Measurements from ENCODE around the gene MAP1A.
"Not testable (repeated sequence)": the region's sequence is repeated elsewhere in the genome, so short reads cannot be mapped to it uniquely, and the experiment has no call there.

The MAP1A gene

GRCh38 chr15:43527802-43528541 is 10.6 kb downstream of the MAP1A start:
- H3K27me3 ChIP-seq: no peaks in the 10 kb centered on the region
- no peak overlapping the region for H3K4me2 ChIP-seq
- no peak overlapping the region for H3K9ac ChIP-seq
- H3K36me3 ChIP-seq: peaks cover 89% of the 10 kb centered on the region
- H4K20me1 ChIP-seq: peaks cover 14% of the 10 kb centered on the region; the same call in 1 of the 2 replicates
- H3K4me1 ChIP-seq: peaks cover 25% of the 10 kb centered on the region
- H3K27ac ChIP-seq: no peak overlapping the region; the same call in 1 of the 2 replicates
- peaks cover 12% of the 10 kb centered on the region; the same call in 1 of the 2 replicates for H3K9me3 ChIP-seq
- no peak for TF ChIP-seq Cebpa-rat (IDR thresholded peaks at IDR 0.05)
- no peak overlapping the region for H3K4me3 ChIP-seq

DNA sequence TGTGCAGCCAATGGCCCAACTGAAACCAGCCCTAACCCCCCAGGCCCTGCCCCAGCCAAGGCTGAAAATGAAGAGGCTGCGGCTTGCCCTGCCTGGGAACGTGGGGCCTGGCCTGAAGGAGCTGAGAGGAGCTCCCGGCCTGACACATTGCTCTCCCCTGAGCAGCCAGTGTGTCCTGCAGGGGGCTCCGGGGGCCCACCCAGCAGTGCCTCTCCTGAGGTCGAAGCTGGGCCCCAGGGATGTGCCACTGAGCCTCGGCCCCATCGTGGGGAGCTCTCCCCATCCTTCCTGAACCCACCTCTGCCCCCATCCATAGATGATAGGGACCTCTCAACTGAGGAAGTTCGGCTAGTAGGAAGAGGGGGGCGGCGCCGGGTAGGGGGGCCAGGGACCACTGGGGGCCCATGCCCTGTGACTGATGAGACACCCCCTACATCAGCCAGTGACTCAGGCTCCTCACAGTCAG is 11.2 kb downstream of the MAP1A start:
- no peak overlapping the region; the same call in 1 of the 2 replicates for H3K27ac ChIP-seq
- peaks cover 8% of the 10 kb centered on the region; the same call in 1 of the 2 replicates for H3K9me3 ChIP-seq
- no peaks in the 10 kb centered on the region for H3K27me3 ChIP-seq
- no peak overlapping the region for H3K4me2 ChIP-seq
- H3K4me1 ChIP-seq: peaks cover 19% of the 10 kb centered on the region
- peaks cover 87% of the 10 kb centered on the region for H3K36me3 ChIP-seq
- H4K20me1 ChIP-seq: peaks cover 14% of the 10 kb centered on the region; the same call in 1 of the 2 replicates
- no peak overlapping the region for H3K9ac ChIP-seq
- no peak for TF ChIP-seq Cebpa-rat (IDR thresholded peaks at IDR 0.05)
- no peak overlapping the region for H3K4me3 ChIP-seq

GRCh38 chr15:43529141-43529540 is 11.7 kb downstream of the MAP1A start:
- Histone ChIP-seq H3K4me2 (no peak overlapping the region), H3K9me3 (peaks cover 2% of the 10 kb centered on the region; the same call in 1 of the 2 replicates), H3K27ac (no peak overlapping the region), H3K27me3 (no peaks in the 10 kb centered on the region), H3K9ac (no peak overlapping the region), H3K36me3 (peaks cover 87% of the 10 kb centered on the region), H4K20me1 (peaks cover 14% of the 10 kb centered on the region; the same call in 1 of the 2 replicates), H3K4me3 (no peak overlapping the region), H3K4me1 (peaks cover 15% of the 10 kb centered on the region)
- no peak for TF ChIP-seq Cebpa-rat (IDR thresholded peaks at IDR 0.05)

DNA sequence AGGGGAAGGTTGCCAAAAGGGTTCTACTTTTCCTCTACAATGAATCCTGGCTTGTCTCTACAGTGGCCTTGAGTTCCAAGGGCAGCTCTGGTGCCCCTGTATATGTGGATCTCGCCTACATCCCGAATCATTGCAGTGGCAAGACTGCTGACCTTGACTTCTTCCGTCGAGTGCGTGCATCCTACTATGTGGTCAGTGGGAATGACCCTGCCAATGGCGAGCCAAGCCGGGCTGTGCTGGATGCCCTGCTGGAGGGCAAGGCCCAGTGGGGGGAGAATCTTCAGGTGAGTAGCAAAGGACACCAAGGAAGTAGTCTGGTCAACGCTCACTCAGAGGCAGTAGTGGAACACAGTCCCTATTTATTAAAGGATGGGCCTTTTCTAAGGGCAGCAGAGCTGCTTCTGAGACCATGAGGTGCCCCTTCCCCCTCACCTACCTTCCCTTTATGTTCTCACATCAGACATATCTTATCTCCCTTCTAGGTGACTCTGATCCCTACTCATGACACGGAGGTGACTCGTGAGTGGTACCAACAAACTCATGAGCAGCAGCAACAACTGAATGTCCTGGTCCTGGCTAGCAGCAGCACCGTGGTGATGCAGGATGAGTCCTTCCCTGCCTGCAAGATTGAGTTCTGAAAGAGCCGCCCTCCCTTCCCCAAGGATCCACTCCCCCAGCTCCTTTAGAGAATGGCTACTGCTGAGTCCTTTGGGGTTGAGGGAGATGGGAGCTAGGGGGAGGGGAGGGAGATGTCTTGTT is 12.4 kb downstream of the MAP1A start:
- Histone ChIP-seq H3K9ac (no peak overlapping the region), H3K9me3 (no peaks in the 10 kb centered on the region), H4K20me1 (peaks cover 12% of the 10 kb centered on the region; the same call in 1 of the 2 replicates), H3K4me1 (peaks cover 15% of the 10 kb centered on the region), H3K4me3 (no peak overlapping the region), H3K27ac (no peak overlapping the region), H3K36me3 (peaks cover 87% of the 10 kb centered on the region), H3K4me2 (no peak overlapping the region), H3K27me3 (no peaks in the 10 kb centered on the region)
- no peak for TF ChIP-seq Cebpa-rat (IDR thresholded peaks at IDR 0.05)

DNA sequence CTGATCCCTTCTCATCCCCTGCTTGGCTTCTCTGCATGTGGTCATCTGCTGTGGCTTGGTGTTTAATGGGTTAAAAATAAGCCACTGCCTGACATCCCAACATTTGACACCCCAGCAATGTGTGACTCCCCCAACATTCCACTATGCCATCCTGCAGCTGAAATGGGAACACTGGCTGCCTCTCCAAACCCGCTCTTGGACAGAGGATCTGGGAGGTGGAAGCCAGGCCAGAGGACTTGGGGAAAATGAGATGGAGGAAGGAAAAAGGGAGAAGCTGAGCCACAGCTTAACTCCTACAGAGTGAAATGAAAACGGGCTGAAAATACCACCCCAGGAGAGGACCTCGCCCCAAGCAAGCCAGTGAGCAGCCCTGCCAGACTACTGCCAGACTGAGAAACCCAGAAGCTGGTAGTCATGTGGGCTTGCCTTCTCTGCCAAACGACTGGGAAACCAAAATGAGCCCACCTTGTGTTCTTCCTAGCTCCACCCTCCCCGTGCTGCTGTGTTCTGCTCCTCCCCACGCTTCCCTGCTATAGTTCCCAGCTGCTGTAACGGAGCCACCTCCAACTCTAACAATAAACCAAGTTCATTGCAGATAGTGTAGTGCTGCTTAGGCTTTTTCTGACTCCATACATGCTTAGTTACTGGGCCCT is 13.7 kb downstream of the MAP1A start:
- Histone ChIP-seq H3K4me3 (no peak overlapping the region), H4K20me1 (peaks cover 8% of the 10 kb centered on the region; the same call in 1 of the 2 replicates), H3K36me3 (peaks cover 80% of the 10 kb centered on the region), H3K4me2 (no peak overlapping the region), H3K9me3 (no peaks in the 10 kb centered on the region), H3K27ac (no peak overlapping the region), H3K27me3 (no peaks in the 10 kb centered on the region), H3K9ac (no peak overlapping the region), H3K4me1 (peaks cover 16% of the 10 kb centered on the region)
- no peak for TF ChIP-seq Cebpa-rat (IDR thresholded peaks at IDR 0.05)

- H3K4me2 ChIP-seq, H3K9ac ChIP-seq, H3K27ac ChIP-seq, H3K27me3 ChIP-seq, H3K9me3 ChIP-seq, H4K20me1 ChIP-seq, H3K4me3 ChIP-seq: not testable (repeated sequence)
- Histone ChIP-seq H3K36me3 (peaks cover 65% of the 10 kb centered on the region), H3K4me1 (peaks cover 16% of the 10 kb centered on the region)
These were observed 15.4 kb downstream of the MAP1A start for GRCh38 chr15:43532826-43533225.

DNA sequence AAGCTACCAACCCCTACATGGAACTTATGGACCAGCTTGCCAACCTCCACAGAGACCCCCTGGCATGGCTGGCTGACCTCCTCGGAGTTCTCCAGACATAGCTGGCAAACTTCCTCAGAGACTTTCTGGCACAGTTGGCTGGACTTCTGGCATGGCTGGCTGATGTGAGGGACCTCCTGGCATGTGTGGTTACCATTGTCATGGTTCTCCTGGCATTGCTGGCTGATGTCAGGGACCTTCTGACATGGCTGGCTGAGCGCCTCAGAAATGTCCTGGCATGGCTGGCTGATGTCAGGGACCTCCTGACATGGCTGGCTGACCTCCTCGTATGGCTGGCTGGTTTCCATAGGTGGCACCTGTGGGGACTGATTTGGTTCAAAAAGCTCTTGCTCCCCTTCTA is 17.5 kb downstream of the MAP1A start:
- TF ChIP-seq Cebpa-rat (IDR thresholded peaks at IDR 0.05): no peak
- Histone ChIP-seq H3K36me3 (peaks cover 59% of the 10 kb centered on the region), H4K20me1 (no peaks in the 10 kb centered on the region), H3K27me3 (no peaks in the 10 kb centered on the region), H3K4me3 (no peak overlapping the region), H3K4me2 (peak overlapping the region; percentile 49), H3K9ac (no peak overlapping the region), H3K9me3 (no peaks in the 10 kb centered on the region), H3K27ac (no peak overlapping the region; the same call in 1 of the 2 replicates), H3K4me1 (peaks cover 16% of the 10 kb centered on the region)

GRCh38 chr15:43538091-43538490 is 20.7 kb downstream of the MAP1A start:
- Histone ChIP-seq H3K36me3 (peaks cover 36% of the 10 kb centered on the region), H3K4me2 (no peak overlapping the region), H3K27me3 (no peaks in the 10 kb centered on the region), H3K4me3 (no peak overlapping the region), H3K9ac (no peak overlapping the region), H3K9me3 (no peaks in the 10 kb centered on the region), H3K27ac (no peak overlapping the region), H3K4me1 (peaks cover 16% of the 10 kb centered on the region), H4K20me1 (no peaks in the 10 kb centered on the region)
- no peak for TF ChIP-seq Cebpa-rat (IDR thresholded peaks at IDR 0.05)

DNA sequence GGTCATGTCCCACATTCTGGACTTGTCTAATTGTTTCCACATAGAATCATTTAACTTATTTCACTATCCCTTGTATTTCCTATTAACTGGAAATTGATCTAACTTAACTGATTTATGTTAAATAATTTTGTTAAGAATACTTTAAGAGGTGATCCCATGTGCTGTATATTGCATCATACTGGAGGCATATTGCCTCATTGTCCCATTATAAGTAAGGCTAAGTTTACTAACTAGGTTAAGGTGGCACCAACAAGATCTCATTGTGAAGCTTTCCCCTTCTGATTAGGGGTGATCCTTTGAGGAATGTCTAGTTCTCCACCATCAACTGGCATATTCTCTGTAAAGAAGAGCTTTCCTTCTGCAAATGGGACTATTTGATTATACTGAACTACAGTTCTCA is 24.4 kb downstream of the MAP1A start:
- no peak overlapping the region for H3K9ac ChIP-seq
- no peak overlapping the region for H3K27ac ChIP-seq
- peaks cover 21% of the 10 kb centered on the region; the same call in 1 of the 2 replicates for H3K36me3 ChIP-seq
- H4K20me1 ChIP-seq: no peaks in the 10 kb centered on the region
- no peaks in the 10 kb centered on the region; the same call in 1 of the 2 replicates for H3K9me3 ChIP-seq
- no peaks in the 10 kb centered on the region for H3K4me1 ChIP-seq
- no peaks in the 10 kb centered on the region for H3K27me3 ChIP-seq
- no peak overlapping the region for H3K4me2 ChIP-seq
- no peak overlapping the region for H3K4me3 ChIP-seq
- TF ChIP-seq Cebpa-rat (IDR thresholded peaks at IDR 0.05): peak; percentile 46; the same call in 1 of the 2 replicates
